A673 (cell line): ENCODE data around the gene ZNF273. TPM values are rescaled to one million over a fixed set of nuclear protein-coding genes. Genes with fewer than 3 reads are reported as not detected.

Experiments used
- BruUV-seq: library from RNA; stranded (reverse); fragments of 400-500 nt; replicated peaks from 2 replicates; lab custom pipeline; 2021; lab: Mats Ljungman, UMichigan
- CTCF ChIA-PET: fragments of 300-600 bp; sonication (Branson Sonifier 250); formaldehyde crosslinking; loops from one replicate; lab custom pipeline; 2022; ENCODE audit warnings: antibody characterized with exemption; lab: Charles Lee
- POLR2A ChIA-PET: fragments of 300-600 bp; sonication (Branson Sonifier 250); formaldehyde crosslinking; loops from one replicate; lab custom pipeline; 2022; ENCODE audit warnings: antibody characterized with exemption; ENCODE audit not compliant: low non-redundant PET; lab: Charles Lee
- DNase-seq: peaks from one replicate; pipeline ENCODE4 v3.0.0-alpha.2; 2015; ENCODE audit warnings: low spot score
- H3K27ac ChIP-seq: fragments of 200-600 bp; sonication (generic); 2 replicates; pipeline ENCODE4 v1.5.1; 2016; ENCODE audit warnings: mixed run types, low read depth, mild to moderate bottlenecking, mixed read lengths, antibody characterized with exemption, low read length; ENCODE audit not compliant: poor library complexity, severe bottlenecking
- H3K27me3 ChIP-seq: fragments of 200-600 bp; sonication (generic); replicated peaks from 2 replicates; pipeline ENCODE4 v1.6.1; 2017; ENCODE audit warnings: mixed run types, low read depth, mild to moderate bottlenecking, mixed read lengths, antibody characterized with exemption, low read length; ENCODE audit not compliant: insufficient read depth, poor library complexity
- H3K36me3 ChIP-seq: fragments of 200-600 bp; sonication (generic); 2 replicates; pipeline ENCODE4 v1.6.1; 2016; ENCODE audit warnings: mixed run types, mild to moderate bottlenecking, mixed read lengths, antibody characterized with exemption, low read length; ENCODE audit not compliant: insufficient read depth, poor library complexity, severe bottlenecking
- H3K4me1 ChIP-seq: fragments of 200-600 bp; sonication (generic); 2 replicates; pipeline ENCODE4 v1.6.1; 2017; ENCODE audit warnings: mixed run types, mild to moderate bottlenecking, mixed read lengths, antibody characterized with exemption, low read length; ENCODE audit not compliant: insufficient read depth, poor library complexity, severe bottlenecking
- H3K4me3 ChIP-seq: fragments of 200-600 bp; sonication (generic); 2 replicates; pipeline ENCODE4 v1.5.1; 2016; ENCODE audit warnings: low read depth, mixed run types, mild to moderate bottlenecking, mixed read lengths, low read length; ENCODE audit not compliant: poor library complexity, severe bottlenecking
- H3K9me3 ChIP-seq: fragments of 200-600 bp; sonication (generic); 2 replicates; pipeline ENCODE4 v1.6.1; 2016; ENCODE audit warnings: mixed run types, low read depth, mild to moderate bottlenecking, mixed read lengths, antibody characterized with exemption, low read length; ENCODE audit not compliant: poor library complexity, severe bottlenecking
- CTCF ChIP-seq: fragments of 300-800, 200-600 bp; sonication (generic); conservative IDR thresholded peaks from 2 replicates; pipeline ENCODE4 v1.5.1; 2017; ENCODE audit warnings: low read depth, mild to moderate bottlenecking, antibody characterized with exemption, low read length, moderate library complexity, mixed read lengths
- EZH2 ChIP-seq: fragments of 200-600 bp; sonication (generic); IDR thresholded peaks from 2 replicates; pipeline ENCODE4 v1.6.1; 2017; ENCODE audit warnings: borderline replicate concordance, low read depth, mild to moderate bottlenecking, mixed read lengths, antibody characterized with exemption, low read length; ENCODE audit not compliant: poor library complexity, severe bottlenecking
- intact Hi-C: fragments of 100-400 bp; cut with micrococcal nuclease; formaldehyde crosslinking; loops from one replicate; pipeline ENCODE4 v1.10.0; 2022; ENCODE audit not compliant: unreplicated experiment
- total RNA-seq: library from RNA; stranded (reverse); gene quantifications from 2 replicates; pipeline ENCODE4 v1.2.3, GENCODE V29; 2021

The ZNF273 gene
- total RNA-seq, 1 experiment from 2014 or later, result 10.1 TPM

- CTCF ChIA-PET, result no interaction called here
Observed at GRCh38 chr7:64868499-64868898, 34.6 kb upstream of the ZNF273 start.

GRCh38 chr7:64869121-64869725 is 33.9 kb upstream of the ZNF273 start:
- H3K4me3 ChIP-seq, result no peak overlapping the region
- POLR2A ChIA-PET, result no interaction called here
- no peaks in the 10 kb centered on the region for H3K4me1 ChIP-seq
- no peaks in the 10 kb centered on the region for H3K36me3 ChIP-seq
- no TSS peak for BruUV-seq
- H3K9me3 ChIP-seq, result no peaks in the 10 kb centered on the region
- DNase-seq, result no peak
- TF ChIP-seq EZH2 (no peak), CTCF (no peak)
- no peak overlapping the region for H3K27ac ChIP-seq
- CTCF ChIA-PET, result no interaction called here
- intact Hi-C loops, result no loop called here
- H3K27me3 ChIP-seq, result no peaks in the 10 kb centered on the region

More at GRCh38 chr7:64868499-64868898, 34.6 kb upstream of the ZNF273 start:
- Histone ChIP-seq H3K36me3 (no peaks in the 10 kb centered on the region), H3K27me3 (no peaks in the 10 kb centered on the region), H3K9me3 (no peaks in the 10 kb centered on the region), H3K4me1 (no peaks in the 10 kb centered on the region), H3K27ac (no peak overlapping the region), H3K4me3 (no peak overlapping the region)
- POLR2A ChIA-PET, result no interaction called here
- intact Hi-C loops, result no loop called here
- no peak for DNase-seq
- TF ChIP-seq EZH2 (no peak), CTCF (no peak)
- BruUV-seq, result no TSS peak

GRCh38 chr7:64869912-64870562 is 33.0 kb upstream of the ZNF273 start:
- no peaks in the 10 kb centered on the region for H3K27me3 ChIP-seq
- intact Hi-C loops, result no loop called here
- no peaks in the 10 kb centered on the region for H3K9me3 ChIP-seq
- no peak overlapping the region for H3K4me3 ChIP-seq
- H3K4me1 ChIP-seq, result no peaks in the 10 kb centered on the region
- no peak for DNase-seq
- no peak overlapping the region for H3K27ac ChIP-seq
- TF ChIP-seq EZH2 (no peak), CTCF (no peak)
- ChIA-PET POLR2A (no interaction called here), CTCF (no interaction called here)
- BruUV-seq, result no TSS peak
- no peaks in the 10 kb centered on the region for H3K36me3 ChIP-seq
